HG02870 (cell line): ENCODE data around the gene RORC.
"Not testable (repeated sequence)": the region's sequence is repeated elsewhere in the genome, so short reads cannot be mapped to it uniquely, and the experiment has no call there.

Experiments
- ATAC-seq: cut with Tn5 transposase; IDR thresholded peaks from one replicate; pipeline ENCODE4 v1.9.1; 2021; ENCODE audit warnings: mild to moderate bottlenecking, moderate library complexity; ENCODE audit not compliant: unreplicated experiment

Gene RORC

DNA sequence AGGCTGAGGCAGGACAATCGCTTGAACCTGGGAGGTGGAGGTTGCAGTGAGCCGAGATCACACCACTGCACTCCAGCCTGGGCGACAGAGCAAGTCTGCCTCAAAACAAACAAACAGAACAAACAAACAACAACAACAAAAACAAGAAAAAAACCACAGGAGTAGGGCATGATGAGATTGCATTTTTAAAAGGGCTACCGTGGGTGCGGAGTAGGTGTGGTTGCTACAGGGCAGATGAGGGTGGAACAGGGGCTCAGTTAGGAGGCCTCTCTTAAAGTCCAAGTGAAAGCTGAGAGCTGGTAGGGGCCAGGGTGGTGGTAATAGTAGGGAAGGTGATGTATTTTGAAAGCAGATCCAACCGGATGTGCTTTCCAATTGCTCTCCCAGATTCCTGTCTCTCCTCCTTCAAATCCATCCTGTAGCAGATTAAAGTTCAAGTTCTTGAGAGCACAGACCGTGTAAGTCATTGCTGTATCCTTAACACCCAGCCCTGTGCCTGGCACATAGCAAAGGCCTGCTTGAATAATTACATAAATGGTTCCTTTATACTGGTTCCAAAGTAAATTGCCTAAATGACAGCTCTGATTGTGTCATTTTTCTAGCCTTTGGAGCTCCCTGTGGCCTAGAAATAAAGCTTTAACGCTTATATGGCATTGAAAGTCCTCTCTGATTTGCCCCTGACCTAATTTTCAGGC lies 22.2 kb downstream of the RORC start:
- no peak for ATAC-seq

DNA sequence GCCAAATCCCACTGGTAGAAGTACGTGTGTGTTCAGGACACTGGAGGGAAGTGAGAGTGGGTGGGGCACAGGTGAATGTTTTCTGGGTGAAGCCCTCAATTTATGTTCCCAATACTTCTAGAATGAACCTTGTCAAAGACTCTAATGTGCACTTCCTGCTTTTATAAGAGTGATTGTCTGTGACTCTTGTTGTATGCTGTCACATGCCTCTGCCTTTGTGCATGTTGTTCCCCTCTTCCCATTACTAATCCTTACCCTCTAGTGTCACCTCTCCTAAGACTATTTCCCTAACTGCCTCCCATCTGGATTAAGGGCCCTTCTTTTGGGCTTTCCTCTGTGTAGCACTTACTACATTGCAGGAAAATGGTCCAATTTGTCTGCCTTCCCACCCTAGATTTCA lies 23.8 kb downstream of the RORC start:
- ATAC-seq: no peak

DNA sequence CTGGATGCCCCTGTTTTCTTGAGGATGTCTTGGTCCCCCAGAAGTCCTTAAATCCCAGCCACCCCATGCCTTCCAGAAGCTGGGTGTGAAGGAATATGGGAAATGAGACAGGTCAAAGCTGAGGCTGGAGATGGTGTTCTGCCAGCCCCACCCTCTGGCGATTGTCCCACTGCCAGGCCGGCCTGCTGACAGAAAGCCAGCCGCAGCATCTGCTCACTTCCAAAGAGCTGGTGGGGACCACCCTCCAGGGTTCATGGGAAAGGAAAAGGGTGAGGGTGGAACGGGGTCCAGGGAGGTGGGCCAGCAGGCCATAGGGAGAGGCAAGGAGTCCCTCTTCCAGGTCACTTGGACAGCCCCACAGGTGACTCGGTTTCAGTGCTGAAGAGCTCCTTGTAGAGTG lies 24.5 kb downstream of the RORC start:
- ATAC-seq: no peak

DNA sequence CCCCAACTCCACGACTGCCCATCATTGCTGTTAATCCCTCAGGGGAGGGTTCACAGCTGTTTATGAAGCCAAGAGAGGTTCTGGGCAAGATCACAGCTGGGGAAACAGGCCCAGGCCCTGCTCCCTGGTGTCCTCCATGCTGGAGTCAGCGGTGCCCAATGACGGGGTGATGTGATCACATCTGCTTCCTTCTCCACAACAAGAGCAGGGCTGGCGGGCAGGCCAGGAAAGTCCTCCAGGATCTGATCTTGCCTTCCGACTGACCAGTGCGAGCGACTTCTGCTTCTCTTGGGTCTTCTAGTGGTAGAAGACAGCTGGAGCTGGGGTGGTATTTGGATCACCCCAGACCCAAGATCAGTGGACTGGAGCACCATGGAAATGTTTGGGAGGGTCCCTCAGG lies 25.4 kb downstream of the RORC start:
- ATAC-seq: no peak

DNA sequence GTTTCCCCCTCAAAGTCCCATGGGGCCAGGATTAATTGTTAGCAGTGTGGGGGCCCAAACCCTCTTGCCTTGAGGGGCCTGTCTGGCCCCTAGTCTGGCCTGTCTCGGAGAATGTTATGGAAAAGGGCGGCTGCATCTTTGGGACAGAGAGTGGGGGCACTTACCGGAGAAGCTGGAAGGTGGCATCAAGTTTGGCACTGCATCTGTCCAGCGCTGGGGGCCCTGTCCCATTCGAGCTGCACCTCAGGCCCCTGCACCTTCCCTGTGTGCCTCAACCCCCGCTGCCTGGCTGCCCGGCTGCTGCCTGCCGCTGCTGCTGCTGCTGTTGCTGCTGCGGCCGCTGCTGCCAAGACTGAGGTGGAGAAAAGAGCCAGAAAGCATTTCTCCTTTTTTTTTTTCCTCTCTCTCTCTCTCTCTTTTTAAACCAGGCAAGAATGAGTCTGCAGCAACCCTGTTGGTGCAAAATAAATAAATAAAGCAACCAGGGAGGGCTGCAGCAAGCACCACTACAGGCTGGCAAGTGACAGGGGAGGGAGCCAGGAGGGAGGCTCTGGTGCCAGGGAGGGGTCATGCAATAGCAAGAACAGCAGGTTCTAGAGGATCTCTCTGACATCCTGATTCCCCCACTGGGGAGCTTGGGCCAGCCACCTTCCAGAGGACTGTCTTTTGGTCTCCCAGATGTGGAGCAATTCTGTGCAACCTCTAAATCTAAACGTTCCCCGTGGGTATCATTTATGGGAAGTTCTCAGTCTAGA lies 26.4 kb downstream of the RORC start, which contains the start of gene LINGO4:
Gene LINGO4, minus strand, starts transcription at position 354 of the 755 bp plus-strand sequence. CDS start 2,715 bp downstream, outside the sequence.
- no peak for ATAC-seq

DNA sequence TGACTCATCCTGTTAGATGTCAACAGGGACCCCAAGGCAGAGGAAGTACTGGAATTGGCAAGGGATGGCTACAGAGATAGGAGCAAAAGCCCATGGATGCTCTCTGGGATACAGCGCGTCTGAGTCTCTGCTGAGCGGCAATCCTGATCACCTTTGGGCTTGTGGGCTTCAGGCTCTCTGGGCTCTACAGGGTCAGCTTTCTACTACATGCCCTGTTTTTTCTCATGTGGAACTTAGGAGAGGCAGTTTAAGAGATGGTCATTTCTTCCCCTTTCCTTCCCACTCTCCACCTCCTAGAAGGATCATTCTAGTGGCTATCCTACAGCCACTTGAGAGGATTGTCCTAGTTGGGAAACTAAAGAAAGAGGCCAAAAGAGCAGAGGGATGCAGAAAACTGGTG lies 27.7 kb downstream of the RORC start:
- ATAC-seq: no peak

DNA sequence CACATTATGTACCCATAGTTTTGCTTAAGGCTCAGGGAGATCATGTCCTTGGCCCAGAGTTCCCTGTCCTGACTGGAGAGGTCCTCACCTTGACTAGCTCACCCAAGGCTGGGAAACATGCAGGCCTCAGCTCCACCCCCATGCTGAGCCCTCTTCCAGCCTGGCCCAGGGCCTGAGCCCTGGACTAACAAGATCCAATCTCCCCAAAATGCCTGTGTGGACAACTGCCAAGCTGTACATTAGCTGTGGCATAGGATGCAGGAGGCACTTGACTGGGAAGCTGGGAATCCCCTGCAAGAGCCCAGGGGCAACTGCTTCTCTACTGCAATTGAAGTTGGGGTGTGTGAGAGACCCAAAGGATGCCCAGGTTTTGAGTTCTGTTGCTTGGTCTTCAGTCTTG lies 28.4 kb downstream of the RORC start:
- no peak for ATAC-seq

DNA sequence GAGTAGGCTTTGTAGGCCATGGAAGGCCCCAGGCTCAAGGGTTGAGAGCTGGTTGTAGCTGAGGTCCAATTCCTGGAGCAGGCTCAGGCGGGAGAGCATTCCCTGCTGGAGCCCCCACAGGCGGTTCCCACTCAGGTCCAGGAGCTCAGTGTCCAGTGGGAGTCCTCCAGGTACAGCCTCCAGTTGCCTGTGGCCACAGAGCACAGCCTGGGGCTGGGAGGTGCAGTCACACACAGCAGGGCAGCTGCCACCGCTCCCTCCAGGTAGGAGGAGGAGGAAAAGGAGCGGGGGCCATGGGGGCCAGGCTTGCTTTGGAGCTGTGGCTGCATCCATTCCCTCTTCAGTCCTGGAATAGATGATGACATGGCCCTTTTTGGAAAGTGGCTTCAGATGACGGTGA lies 29.2 kb downstream of the RORC start:
- no peak for ATAC-seq

DNA sequence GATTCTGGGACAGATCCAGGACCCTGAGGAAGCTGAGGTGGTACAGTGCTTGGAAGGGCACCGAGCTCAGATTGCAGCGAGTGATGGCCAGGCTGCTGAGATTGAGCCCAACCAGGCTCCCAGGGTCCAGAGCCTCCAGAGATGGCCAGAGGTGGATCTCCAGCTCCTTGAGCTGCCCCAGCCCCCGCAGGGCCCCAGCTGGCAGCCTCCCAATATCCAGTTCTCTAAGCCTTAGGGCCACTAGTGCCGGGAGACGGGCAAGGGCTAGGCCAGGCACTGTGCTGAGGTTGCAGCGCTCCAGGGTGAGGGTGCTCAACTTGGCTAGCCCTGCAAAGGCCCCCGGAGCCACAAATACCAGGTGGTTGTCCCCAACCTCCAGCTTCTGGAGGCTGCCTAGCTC lies 29.8 kb downstream of the RORC start:
- ATAC-seq: no peak

DNA sequence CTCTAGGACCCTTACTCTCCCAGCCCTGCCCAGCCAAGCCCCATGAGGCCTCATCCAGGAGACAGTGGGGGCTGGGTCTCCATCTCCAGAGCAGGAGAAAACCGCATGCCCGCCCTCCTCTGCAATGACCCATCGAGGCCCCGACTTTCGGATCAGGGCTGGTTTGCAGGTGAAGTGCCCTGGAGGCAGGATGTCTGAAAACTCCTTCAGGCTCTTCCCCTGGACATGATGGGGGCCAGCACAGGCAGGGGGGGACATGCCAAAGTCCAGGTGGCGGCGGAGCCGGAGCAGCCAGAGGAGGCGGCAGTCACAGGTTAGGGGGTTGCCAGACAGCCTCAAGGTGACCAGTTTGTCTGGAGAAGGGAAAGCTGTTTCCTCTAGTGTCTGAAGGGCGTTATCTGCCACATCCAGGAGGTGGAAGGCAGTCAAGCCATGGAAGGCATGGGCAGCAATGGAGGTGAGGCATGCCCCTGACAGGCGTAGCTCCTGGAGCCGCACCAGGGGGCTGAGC lies 30.2 kb downstream of the RORC start:
- no peak for ATAC-seq

DNA sequence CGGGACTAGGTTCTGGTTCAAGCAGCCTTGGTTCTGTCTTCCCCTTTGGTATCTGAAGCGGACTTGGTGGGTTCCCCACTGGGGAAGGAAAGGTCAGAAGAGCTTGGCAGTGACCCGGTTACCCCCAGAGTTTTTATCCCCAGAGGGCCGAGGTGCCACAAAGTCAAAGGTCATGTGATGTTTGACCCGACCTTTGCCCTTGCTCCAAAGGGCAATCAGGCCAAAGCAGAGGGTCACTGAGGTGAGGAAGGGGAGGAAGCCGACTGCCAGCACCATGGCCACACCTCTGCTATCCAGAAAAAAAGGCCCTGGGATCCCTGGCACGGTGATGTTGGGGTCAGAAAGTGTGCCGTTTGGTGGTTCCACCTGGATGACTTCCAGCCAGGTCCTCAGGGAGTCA lies 30.8 kb downstream of the RORC start:
- no peak for ATAC-seq

DNA sequence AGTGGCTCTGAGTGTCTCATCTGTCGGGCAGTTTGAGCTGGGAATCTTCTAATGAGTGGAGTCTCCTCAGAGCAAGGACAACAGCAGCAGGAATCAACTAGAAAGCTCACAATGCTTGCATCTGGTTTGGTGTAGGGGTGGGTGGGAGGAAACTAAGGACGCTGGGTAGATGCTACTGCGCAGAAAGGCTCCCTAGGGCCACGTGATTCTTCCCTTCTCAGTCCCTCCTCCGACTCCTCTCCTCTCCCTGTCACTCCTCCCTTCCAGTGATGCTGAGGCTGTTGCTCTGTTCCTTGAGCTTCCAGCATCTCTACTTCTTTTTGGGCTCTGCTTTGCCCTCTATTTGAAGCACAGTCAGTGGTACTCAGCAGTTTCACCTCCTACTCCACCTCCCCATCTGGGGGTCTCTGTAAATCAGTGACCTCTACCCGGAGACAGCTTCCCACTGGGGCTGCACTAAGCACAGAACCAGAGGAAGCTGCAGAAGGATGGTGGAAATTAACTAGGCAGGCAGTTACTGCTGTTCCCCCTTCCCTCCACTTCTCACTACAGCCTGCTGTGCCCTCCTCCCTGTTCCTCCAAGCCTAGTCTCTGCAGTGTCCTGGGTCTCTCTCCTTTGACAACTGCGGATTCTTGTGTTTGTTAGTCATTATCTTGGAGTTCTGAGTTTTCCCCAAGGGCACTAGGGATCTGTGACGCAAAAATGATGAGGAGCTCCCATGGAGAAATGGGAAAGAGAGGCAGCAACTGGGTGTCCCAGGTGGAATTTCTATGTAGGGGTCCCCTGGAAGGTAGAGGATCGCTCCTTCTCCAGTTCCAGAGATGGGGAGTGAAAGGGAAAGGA lies 32.2 kb downstream of the RORC start:
- no peak for ATAC-seq

DNA sequence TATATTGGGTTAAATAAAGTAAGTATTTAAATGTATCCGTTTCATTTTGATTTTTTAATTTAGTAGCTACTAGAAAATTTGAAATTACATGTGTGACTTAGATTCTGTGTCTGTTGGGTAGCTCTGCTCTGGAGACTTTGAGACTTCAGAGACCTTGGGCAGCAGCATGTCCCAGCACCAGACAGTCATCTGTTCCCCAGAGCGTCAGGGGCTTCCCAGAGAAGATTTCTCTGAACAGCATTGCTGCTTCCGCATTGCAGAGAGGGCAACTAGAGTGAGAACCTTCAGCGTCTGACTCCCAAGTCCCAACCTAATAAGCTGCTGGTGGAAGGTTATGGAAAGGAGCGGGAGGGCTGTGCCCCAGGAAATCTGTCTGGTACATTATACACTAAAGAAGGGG lies 33.0 kb downstream of the RORC start:
- no peak for ATAC-seq

DNA sequence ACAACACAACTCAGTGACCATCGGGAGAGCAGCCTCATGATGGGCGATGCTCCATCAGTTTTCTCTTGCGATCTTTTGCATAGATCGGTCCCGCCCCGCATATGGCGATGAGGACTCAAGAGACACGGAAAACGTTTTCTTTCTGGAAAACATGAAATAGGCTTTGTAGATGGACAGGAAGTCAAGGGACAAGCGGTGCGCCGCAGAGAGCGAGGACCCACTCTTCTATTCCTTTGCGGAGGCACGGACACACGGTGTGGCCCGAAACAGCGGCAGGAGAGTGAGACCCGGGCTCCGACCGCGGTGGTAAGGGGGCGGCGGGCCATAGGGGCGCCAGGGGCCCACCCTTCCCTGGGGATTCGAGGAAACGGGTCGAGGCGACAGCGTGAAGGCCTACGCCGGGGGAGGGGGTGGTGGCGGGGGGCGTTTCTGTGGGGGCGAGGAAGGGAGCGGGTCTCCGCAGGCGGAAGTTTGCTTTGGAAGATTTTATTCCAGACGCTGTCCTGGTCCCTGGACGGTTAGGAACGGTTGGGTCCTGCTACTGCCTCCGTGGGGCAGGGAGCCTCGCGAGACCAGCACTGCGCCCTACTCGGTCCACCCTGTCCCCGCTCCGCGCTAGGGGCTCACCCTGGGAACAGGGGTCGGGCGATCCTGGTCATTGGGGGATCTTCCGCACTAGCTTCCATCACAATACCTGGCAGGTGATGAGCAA lies 40.5 kb downstream of the RORC start:
- ATAC-seq: no peak

DNA sequence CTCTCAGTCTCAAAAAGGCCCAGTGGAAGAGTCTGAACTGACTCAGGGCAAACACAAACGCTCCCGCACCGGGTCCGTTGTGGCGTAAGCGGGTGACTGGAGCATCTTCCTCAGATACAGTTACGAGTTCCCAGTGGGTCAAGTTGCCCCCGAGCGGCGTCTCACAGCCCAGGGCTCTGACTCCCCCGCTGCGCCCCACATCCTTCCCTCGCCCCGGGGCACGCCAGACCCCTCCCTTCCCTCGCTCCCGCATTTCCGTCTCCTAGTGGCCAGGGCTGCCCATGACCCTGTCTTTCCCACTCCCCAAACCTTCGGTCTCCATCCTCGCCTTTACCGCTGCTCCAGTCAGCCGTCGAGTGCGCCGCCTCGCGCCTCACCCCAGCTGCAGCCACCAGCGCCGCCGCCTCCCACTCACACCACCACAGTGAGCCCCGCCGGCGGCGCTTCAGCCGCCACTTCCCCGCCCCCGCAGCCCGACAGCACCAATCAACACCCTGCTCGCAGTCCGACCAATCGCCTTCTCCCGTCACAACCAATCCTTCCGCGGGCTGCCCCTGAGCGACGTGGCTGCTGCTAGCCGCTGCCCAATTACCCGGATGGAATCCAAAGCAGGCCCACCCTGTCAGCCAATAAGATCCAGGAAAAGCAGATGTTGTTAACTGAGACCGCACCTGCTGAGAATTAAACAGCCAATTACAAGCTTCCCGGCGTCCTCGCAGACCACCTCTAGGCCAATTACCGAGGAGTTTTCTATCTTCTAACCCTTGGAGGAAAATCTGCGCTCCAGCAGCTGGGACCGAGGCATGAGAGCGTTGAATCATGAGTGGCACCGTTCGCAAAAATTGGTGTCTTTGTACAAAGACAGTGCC lies 41.3 kb downstream of the RORC start, which contains the start of gene TDRKH:
Gene TDRKH, minus strand, starts transcription at position 430 of the 869 bp plus-strand sequence. CDS start 7,478 bp downstream, outside the sequence.
- ATAC-seq: peak; percentile 96

DNA sequence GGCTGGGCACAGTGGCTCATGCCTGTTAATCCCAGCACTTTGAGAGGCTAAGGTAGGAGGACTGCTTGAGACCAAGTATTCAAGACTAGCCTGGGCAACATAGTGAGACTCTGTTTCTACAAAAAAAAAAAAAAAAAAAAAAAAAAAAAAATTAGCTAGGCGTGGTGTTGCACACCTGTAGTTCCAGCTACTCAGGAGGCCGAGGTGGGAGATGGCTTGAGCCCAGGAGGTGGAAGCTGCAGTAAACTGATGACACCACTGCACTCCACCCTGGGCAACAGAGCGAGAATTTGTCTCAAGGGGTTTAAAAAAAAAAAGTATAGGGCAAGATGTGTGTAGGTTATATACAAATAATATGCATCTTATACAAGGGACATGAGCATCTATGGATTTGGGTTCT lies 43.9 kb downstream of the RORC start:
- no peak for ATAC-seq

DNA sequence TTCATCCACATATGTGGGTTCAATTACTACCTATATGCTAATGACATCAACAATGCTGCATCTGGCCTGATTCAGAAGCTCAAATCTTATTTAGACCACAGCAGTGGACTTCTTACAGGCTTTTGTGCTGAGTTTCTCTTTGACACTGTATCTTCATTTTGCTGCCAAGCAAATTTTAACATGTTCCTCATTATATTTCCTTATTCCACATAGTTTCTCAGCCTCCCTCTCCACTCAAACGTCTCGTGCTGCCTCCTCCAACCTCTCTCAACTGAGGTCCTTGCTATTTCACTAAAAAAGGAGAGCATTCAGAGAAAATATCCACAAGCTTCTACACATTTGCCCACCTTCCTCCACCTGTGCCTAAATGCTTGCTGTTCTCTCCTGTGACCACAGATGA lies 47.8 kb downstream of the RORC start:
- no peak for ATAC-seq

DNA sequence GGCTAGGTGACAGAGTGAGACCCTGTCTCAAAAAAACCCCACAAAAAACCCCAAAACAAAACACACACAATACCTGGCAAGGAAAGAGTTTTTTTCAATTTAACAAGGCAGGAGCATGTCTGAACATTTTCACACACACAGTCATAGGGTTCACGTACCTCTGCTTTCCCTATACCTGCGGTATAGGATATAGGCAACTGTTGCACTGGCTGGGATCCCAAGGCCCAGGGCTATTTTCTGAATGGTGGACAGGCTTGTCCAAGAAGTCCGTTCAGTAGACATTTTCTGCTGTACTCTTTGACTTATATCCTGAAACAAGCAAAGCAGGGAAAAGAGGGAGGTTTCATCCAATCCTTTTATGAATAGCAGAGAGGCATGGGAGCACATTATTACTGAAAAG lies 48.9 kb downstream of the RORC start:
- ATAC-seq: no peak

DNA sequence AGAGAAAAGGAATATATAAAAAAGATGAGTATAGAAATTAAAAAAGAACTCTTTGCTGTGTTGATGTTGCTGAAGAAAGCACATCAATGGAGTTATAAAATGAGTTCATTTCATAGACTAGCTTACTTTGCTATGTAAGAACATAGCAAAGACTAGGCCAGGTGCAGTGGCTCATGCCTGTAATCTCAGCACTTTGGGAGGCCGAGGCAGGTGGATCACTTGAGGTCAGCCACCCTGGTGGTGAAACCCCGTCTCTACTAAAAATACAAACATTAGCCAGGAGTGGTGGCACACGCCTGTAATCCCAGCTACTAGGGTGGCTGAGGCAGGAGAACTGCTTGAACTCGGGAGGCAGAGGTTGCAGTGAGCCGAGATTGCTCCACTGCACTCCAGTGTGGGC lies 49.6 kb downstream of the RORC start:
- ATAC-seq: not testable (repeated sequence)

DNA sequence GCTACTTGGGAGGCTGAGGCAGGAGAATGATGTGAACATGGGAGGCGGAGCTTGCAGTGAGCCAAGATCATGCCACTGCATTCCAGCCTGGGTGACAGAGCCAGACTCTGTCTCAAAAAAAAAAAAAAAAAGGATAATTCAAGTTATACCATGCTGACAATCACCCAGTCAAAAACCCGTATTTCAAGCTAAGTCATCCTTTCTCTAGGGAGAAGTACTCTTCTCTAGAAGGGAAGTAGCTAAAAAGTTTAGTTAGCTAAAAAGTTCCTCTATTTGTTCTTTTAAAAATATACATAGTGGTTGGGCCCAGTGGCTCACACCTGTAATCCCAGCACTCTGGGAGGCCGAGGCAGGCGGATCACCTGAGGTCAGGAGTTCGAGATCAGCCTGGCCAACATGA lies 50.9 kb downstream of the RORC start:
- ATAC-seq: not testable (repeated sequence)
